GM12864 (cell line): ENCODE data around the gene EFHC1.

Source experiments
- DNase-seq: peaks from one replicate; pipeline ENCODE4 v3.0.0-alpha.2; 2011; ENCODE audit warnings: low read depth
- H3K4me3 ChIP-seq: 2 replicates; pipeline ENCODE4 v1.5.1; 2011; ENCODE audit warnings: mild to moderate bottlenecking, low read depth, low read length, control low read depth
- CTCF ChIP-seq: IDR thresholded peaks from 2 replicates; pipeline ENCODE4 v1.5.1; 2011; ENCODE audit warnings: low read depth, mild to moderate bottlenecking, moderate library complexity, low read length, control low read depth, inconsistent platforms; ENCODE audit errors: missing control alignments

Gene EFHC1

GRCh38 chr6:52543729-52544601, 123.8 kb downstream of the EFHC1 start:
- no peak overlapping the region for H3K4me3 ChIP-seq
- no peak for DNase-seq
- no peak for TF ChIP-seq CTCF

GRCh38 chr6:52544602-52545405, 124.7 kb downstream of the EFHC1 start:
- TF ChIP-seq CTCF = no peak
- H3K4me3 ChIP-seq = no peak overlapping the region
- DNase-seq = no peak

- no peak for TF ChIP-seq CTCF
- no peak overlapping the region for H3K4me3 ChIP-seq
- DNase-seq = no peak
These were observed 125.4 kb downstream of the EFHC1 start for GRCh38 chr6:52545406-52546119.

GRCh38 chr6:52546192-52546591, 126.0 kb downstream of the EFHC1 start:
- no peak for TF ChIP-seq CTCF
- H3K4me3 ChIP-seq = no peak overlapping the region
- no peak for DNase-seq

GRCh38 chr6:52546678-52547077, 126.5 kb downstream of the EFHC1 start:
- TF ChIP-seq CTCF = no peak
- no peak overlapping the region for H3K4me3 ChIP-seq
- DNase-seq = peak; percentile 40

- no peak for DNase-seq
- no peak for TF ChIP-seq CTCF
- H3K4me3 ChIP-seq = no peak overlapping the region
These were observed 127.7 kb downstream of the EFHC1 start for GRCh38 chr6:52547647-52548352.
